ENCODE results near the gene ATM.

Gene ATM

GRCh38 chr11:108226036-108226435 lies 3.2 kb downstream of the ATM start:
- H3K4me3 ChIP-seq (replicated peaks; ENCODE audit: low read depth, low read length): no peak overlapping the region
- TF ChIP-seq CTCF (IDR thresholded peaks at IDR 0.05; ENCODE audit: low read length, missing control alignments): no peak
- DNase-seq (ENCODE audit: low read depth): no peak

GRCh38 chr11:108228251-108228650 lies 5.4 kb downstream of the ATM start:
- no peak for TF ChIP-seq CTCF (IDR thresholded peaks at IDR 0.05; ENCODE audit: low read length, missing control alignments)
- H3K4me3 ChIP-seq (replicated peaks; ENCODE audit: low read depth, low read length): no peak overlapping the region
- no peak for DNase-seq (ENCODE audit: low read depth)

- no peak for DNase-seq (ENCODE audit: low read depth)
- no peak overlapping the region for H3K4me3 ChIP-seq (replicated peaks; ENCODE audit: low read depth, low read length)
- no peak for TF ChIP-seq CTCF (IDR thresholded peaks at IDR 0.05; ENCODE audit: low read length, missing control alignments)
Measured at GRCh38 chr11:108233277-108233945, 10.5 kb downstream of the ATM start.

- no peak for DNase-seq (ENCODE audit: low read depth)
- TF ChIP-seq CTCF (IDR thresholded peaks at IDR 0.05; ENCODE audit: low read length, missing control alignments): no peak
- H3K4me3 ChIP-seq (replicated peaks; ENCODE audit: low read depth, low read length): no peak overlapping the region
Measured at GRCh38 chr11:108235192-108235591, 12.3 kb downstream of the ATM start.

GRCh38 chr11:108235633-108236032 lies 12.8 kb downstream of the ATM start:
- DNase-seq (ENCODE audit: low read depth): no peak
- no peak overlapping the region for H3K4me3 ChIP-seq (replicated peaks; ENCODE audit: low read depth, low read length)
- TF ChIP-seq CTCF (IDR thresholded peaks at IDR 0.05; ENCODE audit: low read length, missing control alignments): no peak

- no peak for DNase-seq (ENCODE audit: low read depth)
- TF ChIP-seq CTCF (IDR thresholded peaks at IDR 0.05; ENCODE audit: low read length, missing control alignments): no peak
- no peak overlapping the region for H3K4me3 ChIP-seq (replicated peaks; ENCODE audit: low read depth, low read length)
Measured at GRCh38 chr11:108237058-108237481, 14.2 kb downstream of the ATM start.

GRCh38 chr11:108239076-108239475 lies 16.2 kb downstream of the ATM start:
- no peak for DNase-seq (ENCODE audit: low read depth)
- no peak for TF ChIP-seq CTCF (IDR thresholded peaks at IDR 0.05; ENCODE audit: low read length, missing control alignments)
- no peak overlapping the region for H3K4me3 ChIP-seq (replicated peaks; ENCODE audit: low read depth, low read length)
